ENCODE measurements around the gene PKNOX2. TPM values are rescaled to one million over a fixed set of nuclear protein-coding genes. Genes with fewer than 3 reads are reported as not detected.

The PKNOX2 gene
- total and polyA plus RNA-seq, 2 of the 8 experiments (the other 6 are each of a cell fraction or from before 2014, with no cell fraction given) = 2.0 TPM

GRCh38 chr11:125375146-125375545 is 210.6 kb downstream of the PKNOX2 start:
- H3K79me1 ChIP-seq (ENCODE audit: low read depth, low read length) = no peaks in the 10 kb centered on the region
- H3K4me1 ChIP-seq (replicated peaks in 1 of 4; ENCODE audit: control insufficient read depth in 3 of 4, insufficient read depth in 4 of 4, low read length in 3 of 4) = peaks cover 21 to 32% (median 30%) of the 10 kb centered on the region in 4 experiments
- H3K56ac ChIP-seq (replicated peaks; ENCODE audit: insufficient read length, low read depth, low read length) = no peak overlapping the region
- no peak overlapping the region for H2BK5ac ChIP-seq (ENCODE audit: low read depth, low read length)
- H3K23ac ChIP-seq (ENCODE audit: insufficient read length) = no peak overlapping the region
- no peak overlapping the region for H3K4ac ChIP-seq (replicated peaks; ENCODE audit: insufficient read length, low read depth, low read length)
- no peak overlapping the region for H2BK12ac ChIP-seq (ENCODE audit: low read depth, low read length)
- no peak overlapping the region for H3K4me3 ChIP-seq (ENCODE audit: extremely low read depth in 1 of 4, insufficient read depth in 2 of 4, low read depth in 3 of 4, low read length in 4 of 4)
- TF ChIP-seq, protein P1, sequence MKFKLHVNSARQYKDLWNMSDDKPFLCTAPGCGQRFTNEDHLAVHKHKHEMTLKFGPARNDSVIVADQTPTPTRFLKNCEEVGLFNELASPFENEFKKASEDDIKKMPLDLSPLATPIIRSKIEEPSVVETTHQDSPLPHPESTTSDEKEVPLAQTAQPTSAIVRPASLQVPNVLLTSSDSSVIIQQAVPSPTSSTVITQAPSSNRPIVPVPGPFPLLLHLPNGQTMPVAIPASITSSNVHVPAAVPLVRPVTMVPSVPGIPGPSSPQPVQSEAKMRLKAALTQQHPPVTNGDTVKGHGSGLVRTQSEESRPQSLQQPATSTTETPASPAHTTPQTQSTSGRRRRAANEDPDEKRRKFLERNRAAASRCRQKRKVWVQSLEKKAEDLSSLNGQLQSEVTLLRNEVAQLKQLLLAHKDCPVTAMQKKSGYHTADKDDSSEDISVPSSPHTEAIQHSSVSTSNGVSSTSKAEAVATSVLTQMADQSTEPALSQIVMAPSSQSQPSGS (IDR thresholded peaks at IDR 0.05; ENCODE audit: low read length) = no peak
- no peak for TF ChIP-seq HDAC6 (IDR thresholded peaks at IDR 0.05; ENCODE audit: low read depth, low read length)
- no peaks in the 10 kb centered on the region for H3K9me3 ChIP-seq (ENCODE audit: insufficient read depth in 2 of 2, low read depth in 1 of 2, low read length in 1 of 2)
- DNase-seq (ENCODE audit: low read depth in 1 of 2, low spot score in 2 of 2) (no peak), FAIRE-seq (no peak)
- H3K36me3 ChIP-seq (ENCODE audit: control insufficient read depth in 2 of 4, insufficient read depth in 4 of 4, low read length in 3 of 4) = no peaks in the 10 kb centered on the region
- H4K91ac ChIP-seq (replicated peaks; ENCODE audit: insufficient read length, low read length) = no peak overlapping the region
- H3K23me2 ChIP-seq (ENCODE audit: low read depth, low read length) = peaks cover 9% of the 10 kb centered on the region; the same call in 1 of the 2 replicates
- H2BK20ac ChIP-seq (ENCODE audit: low read length) = 0 out of 2 replicates have a peak overlapping the region, but pooled peaks have one; percentile 48
- POLR2A ChIA-PET (ENCODE audit: partially characterized antibody) = no interaction called here
- CTCF ChIA-PET (ENCODE audit: partially characterized antibody) = interaction anchor here (0.6 to 16.9 kb wide), 7 partner anchors 11 to 99 kb away, joined by 4 to 315 read pairs (median 10); no protein-coding TSS in a partner anchor
- no peak overlapping the region for H3K27ac ChIP-seq (ENCODE audit: low read depth, low read length)
- no peak overlapping the region for H3K18ac ChIP-seq (ENCODE audit: extremely low read depth, low read length)
- H3K79me2 ChIP-seq (ENCODE audit: control insufficient read depth in 1 of 2, insufficient read depth in 2 of 2, low read length in 2 of 2) = no peaks in the 10 kb centered on the region
- H2BK120ac ChIP-seq (replicated peaks; ENCODE audit: low read depth, low read length) = no peak overlapping the region
- H3K9ac ChIP-seq (replicated peaks in 1 of 4; ENCODE audit: extremely low read depth in 1 of 4, low read depth in 3 of 4, low read length in 3 of 4) = no peak overlapping the region
- H3K4me2 ChIP-seq (ENCODE audit: insufficient read depth in 1 of 2, low read depth in 2 of 2, low read length in 2 of 2) = no peak overlapping the region
- no peaks in the 10 kb centered on the region for H4K20me1 ChIP-seq (replicated peaks in 1 of 2; ENCODE audit: control insufficient read depth in 1 of 2, insufficient read depth in 2 of 2, low read length in 2 of 2)
- peaks cover 0 to 4% (median 0%) of the 10 kb centered on the region in 4 experiments; a peak in 2 of 7 replicates for H3K27me3 ChIP-seq (replicated peaks in 1 of 4; ENCODE audit: control insufficient read depth in 3 of 4, extremely low read depth in 1 of 4, insufficient read depth in 3 of 4, low read length in 3 of 4)
- H2AFZ ChIP-seq (ENCODE audit: low read length) = no peak overlapping the region
- H4K8ac ChIP-seq (ENCODE audit: extremely low read depth, insufficient read depth, low read length) = no peak overlapping the region
- no peak overlapping the region for H4K5ac ChIP-seq (ENCODE audit: insufficient read length, low read depth, low read length)
- H2BK15ac ChIP-seq (ENCODE audit: low read length) = peak overlapping the region; percentile 9; the same call in 1 of the 2 replicates
- WGBS, 2 experiments (ENCODE audit: extremely low coverage in 1 of 2, insufficient coverage in 1 of 2, insufficient read length in 1 of 2, insufficient replicate concordance in 2 of 2, low coverage in 1 of 2, low lambda C conversion rate in 2 of 2, missing lambda C conversion rate in 1 of 2) = 90% methylated on average over 6 of the region's 6 CpGs; no CpG with 5 or more reads in 1 of the 2 experiments
- no peak overlapping the region for H3K14ac ChIP-seq (ENCODE audit: insufficient read length)
- H2AK5ac ChIP-seq (ENCODE audit: low read depth, low read length) = no peak overlapping the region

All from H1 (cell line).